Measurements from ENCODE around the gene NES.

DNA sequence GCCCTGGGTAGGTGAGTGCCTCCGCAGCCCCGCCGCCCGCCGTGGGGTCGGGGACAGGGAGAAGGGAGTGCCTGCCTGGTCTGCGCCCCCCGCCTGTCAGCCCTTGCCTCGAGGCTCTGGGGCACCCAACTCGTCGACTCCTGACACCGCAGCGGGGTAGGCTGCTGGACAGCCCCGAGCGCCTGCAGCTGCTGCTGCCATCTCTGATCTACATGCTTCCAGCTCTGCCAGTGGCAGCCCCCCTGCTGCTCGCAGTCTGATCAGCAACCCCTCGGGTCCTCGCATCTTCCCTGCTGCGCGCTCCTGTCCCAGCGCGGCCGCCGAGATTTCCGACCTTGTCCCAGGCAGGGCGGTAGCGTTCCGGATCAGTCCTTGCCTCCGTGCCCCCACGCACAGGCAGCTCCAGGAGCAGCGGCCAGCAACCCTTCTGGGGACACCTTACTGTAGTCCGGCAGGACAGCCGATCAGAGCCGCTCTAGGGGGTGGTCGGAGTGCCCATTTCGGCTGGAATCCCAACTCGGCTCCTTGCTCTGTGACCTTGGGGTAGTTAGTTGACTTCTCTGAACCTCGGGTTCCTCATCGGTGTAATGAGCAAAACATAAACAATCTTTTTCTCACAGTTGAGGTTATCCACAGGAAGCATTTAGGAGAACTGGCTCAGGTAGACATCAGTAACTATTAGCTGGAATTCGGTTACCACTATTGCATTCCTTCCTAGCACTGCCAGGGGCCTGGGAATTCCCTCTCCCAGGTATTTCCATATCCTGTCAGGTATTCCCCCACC is 34.8 kb downstream of the NES start:
- TF ChIP-seq, protein P1, sequence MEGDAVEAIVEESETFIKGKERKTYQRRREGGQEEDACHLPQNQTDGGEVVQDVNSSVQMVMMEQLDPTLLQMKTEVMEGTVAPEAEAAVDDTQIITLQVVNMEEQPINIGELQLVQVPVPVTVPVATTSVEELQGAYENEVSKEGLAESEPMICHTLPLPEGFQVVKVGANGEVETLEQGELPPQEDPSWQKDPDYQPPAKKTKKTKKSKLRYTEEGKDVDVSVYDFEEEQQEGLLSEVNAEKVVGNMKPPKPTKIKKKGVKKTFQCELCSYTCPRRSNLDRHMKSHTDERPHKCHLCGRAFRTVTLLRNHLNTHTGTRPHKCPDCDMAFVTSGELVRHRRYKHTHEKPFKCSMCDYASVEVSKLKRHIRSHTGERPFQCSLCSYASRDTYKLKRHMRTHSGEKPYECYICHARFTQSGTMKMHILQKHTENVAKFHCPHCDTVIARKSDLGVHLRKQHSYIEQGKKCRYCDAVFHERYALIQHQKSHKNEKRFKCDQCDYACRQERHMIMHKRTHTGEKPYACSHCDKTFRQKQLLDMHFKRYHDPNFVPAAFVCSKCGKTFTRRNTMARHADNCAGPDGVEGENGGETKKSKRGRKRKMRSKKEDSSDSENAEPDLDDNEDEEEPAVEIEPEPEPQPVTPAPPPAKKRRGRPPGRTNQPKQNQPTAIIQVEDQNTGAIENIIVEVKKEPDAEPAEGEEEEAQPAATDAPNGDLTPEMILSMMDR (IDR thresholded peaks at IDR 0.05; ENCODE audit: low read length): no peak
- no peak for TF ChIP-seq EZH2 (IDR thresholded peaks at IDR 0.05; ENCODE audit: borderline replicate concordance, low read length)
